Stimulated activated CD4-positive, alpha-beta T cell treated with anti-CD3 and anti-CD28 coated beads, Interleukin-1b, Interleukin-23, amount 100 ng/mL, for 24 hours (primary cell): ENCODE measurements around the gene STK40.

Source experiments
- DNase-seq, 4 experiments: peaks; one replicate each; pipeline ENCODE4 v3.0.0-alpha.2; 2020; ENCODE audit warnings: low read depth in 4 of 4, low spot score in 1 of 4

STK40 gene

GRCh38 chr1:36321119-36321951 lies 64.4 kb downstream of the STK40 start:
- no peak for DNase-seq

- DNase-seq = no peak
These were observed 65.0 kb downstream of the STK40 start for GRCh38 chr1:36320767-36321118.

GRCh38 chr1:36320291-36320761 lies 65.4 kb downstream of the STK40 start:
- no peak for DNase-seq

GRCh38 chr1:36309397-36309796 lies 76.3 kb downstream of the STK40 start:
- DNase-seq = no peak

- no peak for DNase-seq
These were observed 78.0 kb downstream of the STK40 start for GRCh38 chr1:36307601-36308330.

- peak; percentile 70 to 94 (median 76) for DNase-seq
These were observed 78.7 kb downstream of the STK40 start for GRCh38 chr1:36306902-36307456.

- no peak for DNase-seq
These were observed 79.4 kb downstream of the STK40 start, which contains the start of gene SH3D21 for GRCh38 chr1:36306210-36306901. Gene SH3D21, plus strand, starts transcription at chr1:36306368. Its CDS starts 53 bp downstream, at chr1:36306421.

- DNase-seq = no peak
These were observed 79.9 kb downstream of the STK40 start for GRCh38 chr1:36305915-36306209.

- DNase-seq = peak in 1 of 4 experiments; percentile 47
These were observed 80.5 kb downstream of the STK40 start for GRCh38 chr1:36304970-36305914.

- DNase-seq = no peak
These were observed 81.2 kb downstream of the STK40 start for GRCh38 chr1:36304521-36304920.

GRCh38 chr1:36303650-36304360 lies 81.9 kb downstream of the STK40 start:
- no peak for DNase-seq

- DNase-seq = no peak
These were observed 82.5 kb downstream of the STK40 start for GRCh38 chr1:36303244-36303643.

- DNase-seq = no peak
These were observed 84.5 kb downstream of the STK40 start for GRCh38 chr1:36301220-36301619.

GRCh38 chr1:36300526-36300925 lies 85.2 kb downstream of the STK40 start:
- DNase-seq = no peak

- DNase-seq = no peak
These were observed 87.1 kb downstream of the STK40 start for GRCh38 chr1:36298640-36299039.

GRCh38 chr1:36297062-36297461 lies 88.7 kb downstream of the STK40 start:
- DNase-seq = no peak

GRCh38 chr1:36295390-36295789 lies 90.3 kb downstream of the STK40 start:
- no peak for DNase-seq
